Astrocyte (in vitro differentiated cells and primary cell): ENCODE measurements around the gene P3H1. TPM values are rescaled to one million over a fixed set of nuclear protein-coding genes. Genes with fewer than 3 reads are reported as not detected.
A peak's percentile ranks its signal among the peaks of the same experiment; 100 is the strongest.

Experiments
- DNase-seq: peaks from one replicate; pipeline ENCODE4 v3.0.0-alpha.2; 2010; ENCODE audit warnings: low read depth
- FAIRE-seq: peaks from 2 replicates; lab custom pipeline; 2011; peaks lifted over from hg19 to GRCh38; lab: Jason Lieb, UNC
- H2AFZ ChIP-seq: 2 replicates; pipeline ENCODE4 v1.6.0; 2012; ENCODE audit warnings: low read depth, low read length, inconsistent platforms
- H3K27ac ChIP-seq: 2 replicates; pipeline ENCODE4 v1.5.1; 2011; ENCODE audit warnings: low read depth, low read length, inconsistent platforms
- H3K27me3 ChIP-seq: 2 replicates; pipeline ENCODE4 v1.6.0; 2011; ENCODE audit warnings: low read length, inconsistent platforms; ENCODE audit not compliant: insufficient read depth
- H3K36me3 ChIP-seq: 2 replicates; pipeline ENCODE4 v1.5.1; 2011; ENCODE audit warnings: low read length, inconsistent platforms; ENCODE audit not compliant: insufficient read depth
- H3K4me1 ChIP-seq: 2 replicates; pipeline ENCODE4 v1.5.1; 2011; ENCODE audit warnings: low read length, inconsistent platforms; ENCODE audit not compliant: insufficient read depth
- H3K4me2 ChIP-seq: 2 replicates; pipeline ENCODE4 v1.6.0; 2012; ENCODE audit warnings: low read length, inconsistent platforms
- H3K4me3 ChIP-seq: 2 replicates; pipeline ENCODE4 v1.5.1; 2011; ENCODE audit warnings: low read depth, mild to moderate bottlenecking, low read length, inconsistent platforms; ENCODE audit not compliant: insufficient read depth
- H3K79me2 ChIP-seq: 2 replicates; pipeline ENCODE4 v1.6.0; 2012; ENCODE audit warnings: mild to moderate bottlenecking, low read length, inconsistent platforms; ENCODE audit not compliant: insufficient read depth
- H3K9ac ChIP-seq: 2 replicates; pipeline ENCODE4 v1.6.0; 2012; ENCODE audit warnings: mild to moderate bottlenecking, low read length, inconsistent platforms
- H3K9me3 ChIP-seq: 2 replicates; pipeline ENCODE4 v1.5.1; 2012; ENCODE audit warnings: low read depth, mild to moderate bottlenecking, low read length, inconsistent platforms; ENCODE audit not compliant: insufficient read depth
- H4K20me1 ChIP-seq: 2 replicates; pipeline ENCODE4 v1.6.0; 2012; ENCODE audit warnings: low read length, inconsistent platforms; ENCODE audit not compliant: insufficient read depth
- H3K27ac Mint-ChIP-seq: one replicate; pipeline ENCODE4 v1.8.0; 2021; ENCODE audit warnings: mild to moderate bottlenecking, mixed read lengths; ENCODE audit not compliant: unreplicated experiment
- H3K27me3 Mint-ChIP-seq: one replicate; pipeline ENCODE4 v1.8.0; 2021; ENCODE audit warnings: low read depth, mixed read lengths; ENCODE audit not compliant: unreplicated experiment
- H3K36me3 Mint-ChIP-seq: one replicate; pipeline ENCODE4 v1.8.0; 2021; ENCODE audit warnings: low read depth, mixed read lengths; ENCODE audit not compliant: unreplicated experiment
- H3K4me1 Mint-ChIP-seq: one replicate; pipeline ENCODE4 v1.8.0; 2021; ENCODE audit warnings: low read depth, mixed read lengths; ENCODE audit not compliant: unreplicated experiment
- H3K4me3 Mint-ChIP-seq: one replicate; pipeline ENCODE4 v1.8.0; 2021; ENCODE audit warnings: mild to moderate bottlenecking, moderate library complexity, mixed read lengths; ENCODE audit not compliant: unreplicated experiment
- H3K9me3 Mint-ChIP-seq: one replicate; pipeline ENCODE4 v1.8.0; 2021; ENCODE audit warnings: mild to moderate bottlenecking, mixed read lengths; ENCODE audit not compliant: unreplicated experiment
- CTCF ChIP-seq: IDR thresholded peaks from 2 replicates; pipeline ENCODE4 v1.5.1; 2011; ENCODE audit warnings: low read depth, mild to moderate bottlenecking, inconsistent platforms, low read length, moderate library complexity; ENCODE audit not compliant: insufficient read depth
- EZH2 ChIP-seq: IDR thresholded peaks from 2 replicates; pipeline ENCODE4 v1.6.1; 2012; ENCODE audit warnings: mild to moderate bottlenecking, low read length, inconsistent platforms; ENCODE audit not compliant: insufficient read depth
- total RNA-seq: library from RNA; stranded (reverse); gene quantifications from 2 replicates; pipeline ENCODE4 v1.2.1, GENCODE V29; 2021

P3H1 gene
- total RNA-seq, 1 donor from 2014 or later = 277 TPM

GRCh38 chr1:42765832-42766740, 742 bp downstream of the P3H1 start:
- Histone ChIP-seq H3K4me3 (peak overlapping the region; percentile 90), H4K20me1 (peaks cover 45% of the 10 kb centered on the region), H3K9me3 (no peaks in the 10 kb centered on the region), H3K9ac (peak overlapping the region; percentile 90), H3K27me3 (no peaks in the 10 kb centered on the region), H3K27ac (peak overlapping the region; percentile 73), H2AFZ (peak overlapping the region; percentile 90), H3K4me1 (peaks cover 17% of the 10 kb centered on the region), H3K4me2 (peak overlapping the region; percentile 89), H3K36me3 (peaks cover 12% of the 10 kb centered on the region), H3K79me2 (peaks cover 85% of the 10 kb centered on the region)
- no peaks in the 10 kb centered on the region for H3K9me3 Mint-ChIP-seq
- DNase-seq (peak; percentile 75), FAIRE-seq (no peak)
- no peak for TF ChIP-seq EZH2
- peak; percentile 47 for TF ChIP-seq CTCF
- H3K4me3 Mint-ChIP-seq = no peak overlapping the region
- H3K27ac Mint-ChIP-seq = no peak overlapping the region
- no peaks in the 10 kb centered on the region for H3K27me3 Mint-ChIP-seq
- peaks cover 8% of the 10 kb centered on the region for H3K4me1 Mint-ChIP-seq
- peaks cover 8% of the 10 kb centered on the region for H3K36me3 Mint-ChIP-seq

- H4K20me1 ChIP-seq = peaks cover 41% of the 10 kb centered on the region
- DNase-seq (no peak), FAIRE-seq (no peak)
- H3K9me3 ChIP-seq = no peaks in the 10 kb centered on the region
- no peaks in the 10 kb centered on the region for H3K9me3 Mint-ChIP-seq
- H3K36me3 Mint-ChIP-seq = peaks cover 4% of the 10 kb centered on the region
- TF ChIP-seq EZH2 (no peak), CTCF (no peak)
- H3K9ac ChIP-seq = peak overlapping the region; percentile 90
- H3K27me3 ChIP-seq = no peaks in the 10 kb centered on the region
- peak overlapping the region; percentile 73 for H3K27ac ChIP-seq
- peaks cover 8% of the 10 kb centered on the region for H3K4me1 Mint-ChIP-seq
- peaks cover 78% of the 10 kb centered on the region for H3K79me2 ChIP-seq
- H3K4me3 Mint-ChIP-seq = no peak overlapping the region
- H3K27me3 Mint-ChIP-seq = no peaks in the 10 kb centered on the region
- peak overlapping the region; percentile 90 for H3K4me3 ChIP-seq
- H2AFZ ChIP-seq = no peak overlapping the region
- no peak overlapping the region for H3K27ac Mint-ChIP-seq
- peaks cover 12% of the 10 kb centered on the region for H3K36me3 ChIP-seq
- H3K4me2 ChIP-seq = peak overlapping the region; percentile 89
- peaks cover 17% of the 10 kb centered on the region for H3K4me1 ChIP-seq
Observed at GRCh38 chr1:42765269-42765668, 1.6 kb downstream of the P3H1 start.

- H3K9ac ChIP-seq = no peak overlapping the region
- no peaks in the 10 kb centered on the region for H3K27me3 ChIP-seq
- no peak overlapping the region for H3K27ac ChIP-seq
- peaks cover 10% of the 10 kb centered on the region for H3K36me3 Mint-ChIP-seq
- peaks cover 9% of the 10 kb centered on the region for H3K4me1 ChIP-seq
- peaks cover 61% of the 10 kb centered on the region for H4K20me1 ChIP-seq
- H3K27me3 Mint-ChIP-seq = no peaks in the 10 kb centered on the region
- FAIRE-seq (no peak), DNase-seq (no peak)
- H3K27ac Mint-ChIP-seq = no peak overlapping the region
- H3K9me3 ChIP-seq = no peaks in the 10 kb centered on the region
- H3K9me3 Mint-ChIP-seq = no peaks in the 10 kb centered on the region
- H3K4me3 ChIP-seq = no peak overlapping the region
- H3K36me3 ChIP-seq = peaks cover 33% of the 10 kb centered on the region
- TF ChIP-seq CTCF (no peak), EZH2 (no peak)
- no peak overlapping the region for H3K4me2 ChIP-seq
- no peak overlapping the region for H2AFZ ChIP-seq
- H3K4me3 Mint-ChIP-seq = no peak overlapping the region
- peaks cover 2% of the 10 kb centered on the region for H3K4me1 Mint-ChIP-seq
- peaks cover 51% of the 10 kb centered on the region for H3K79me2 ChIP-seq
Observed at GRCh38 chr1:42762269-42762668, 4.6 kb downstream of the P3H1 start.
